HG02798 (cell line): ENCODE measurements around the gene USP17L24.
"Not testable (repeated sequence)": the region's sequence is repeated elsewhere in the genome, so short reads cannot be mapped to it uniquely, and the experiment has no call there.

Experiments
- ATAC-seq: cut with Tn5 transposase; IDR thresholded peaks from one replicate; pipeline ENCODE4 v1.9.1; 2021; ENCODE audit warnings: mild to moderate bottlenecking; ENCODE audit not compliant: unreplicated experiment, poor library complexity

USP17L24 gene, protein sequence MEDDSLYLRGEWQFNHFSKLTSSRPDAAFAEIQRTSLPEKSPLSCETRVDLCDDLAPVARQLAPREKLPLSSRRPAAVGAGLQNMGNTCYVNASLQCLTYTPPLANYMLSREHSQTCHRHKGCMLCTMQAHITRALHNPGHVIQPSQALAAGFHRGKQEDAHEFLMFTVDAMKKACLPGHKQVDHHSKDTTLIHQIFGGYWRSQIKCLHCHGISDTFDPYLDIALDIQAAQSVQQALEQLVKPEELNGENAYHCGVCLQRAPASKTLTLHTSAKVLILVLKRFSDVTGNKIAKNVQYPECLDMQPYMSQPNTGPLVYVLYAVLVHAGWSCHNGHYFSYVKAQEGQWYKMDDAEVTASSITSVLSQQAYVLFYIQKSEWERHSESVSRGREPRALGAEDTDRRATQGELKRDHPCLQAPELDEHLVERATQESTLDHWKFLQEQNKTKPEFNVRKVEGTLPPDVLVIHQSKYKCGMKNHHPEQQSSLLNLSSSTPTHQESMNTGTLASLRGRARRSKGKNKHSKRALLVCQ

DNA sequence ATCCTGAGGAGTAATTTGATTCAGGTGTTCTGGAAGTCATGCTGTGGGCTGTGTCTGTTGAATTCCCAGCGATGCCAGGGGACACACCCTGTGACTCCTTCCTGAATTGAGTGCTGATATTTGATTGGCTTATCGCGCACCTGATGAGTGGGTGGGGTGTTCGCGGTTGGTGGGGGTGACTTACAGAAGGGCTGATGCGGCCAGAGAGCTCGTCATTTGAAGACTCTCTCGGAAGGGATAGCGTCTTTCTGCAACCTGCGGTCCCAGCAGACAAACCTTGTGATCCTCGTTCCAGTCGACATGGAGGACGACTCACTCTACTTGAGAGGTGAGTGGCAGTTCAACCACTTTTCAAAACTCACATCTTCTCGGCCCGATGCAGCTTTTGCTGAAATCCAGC is at the start of gene USP17L24:
Gene USP17L24, plus strand, starts transcription at position 301 of the 400 bp plus-strand sequence. Its CDS starts 0 bp downstream, at position 301.
- ATAC-seq, result not testable (repeated sequence)

DNA sequence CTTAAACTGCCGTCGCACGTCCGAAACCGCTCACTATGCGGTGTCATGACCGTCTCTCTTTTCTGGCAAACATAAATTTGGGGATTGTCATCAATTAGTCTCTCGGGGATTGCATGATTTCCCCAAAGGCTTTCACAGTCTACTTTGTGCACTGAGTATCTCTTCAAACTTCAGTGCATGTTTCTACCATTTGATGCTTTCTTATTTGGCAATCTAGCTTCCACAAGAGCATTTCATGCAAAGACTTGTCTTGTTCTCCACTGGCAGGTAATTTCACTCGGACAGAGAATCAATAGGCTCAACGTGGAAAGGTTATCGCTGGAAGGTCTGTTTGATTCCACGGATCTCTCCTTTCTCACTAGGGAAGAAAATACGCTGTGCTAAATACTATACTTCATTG is 774 bp upstream of the USP17L24 start:
- not testable (repeated sequence) for ATAC-seq

DNA sequence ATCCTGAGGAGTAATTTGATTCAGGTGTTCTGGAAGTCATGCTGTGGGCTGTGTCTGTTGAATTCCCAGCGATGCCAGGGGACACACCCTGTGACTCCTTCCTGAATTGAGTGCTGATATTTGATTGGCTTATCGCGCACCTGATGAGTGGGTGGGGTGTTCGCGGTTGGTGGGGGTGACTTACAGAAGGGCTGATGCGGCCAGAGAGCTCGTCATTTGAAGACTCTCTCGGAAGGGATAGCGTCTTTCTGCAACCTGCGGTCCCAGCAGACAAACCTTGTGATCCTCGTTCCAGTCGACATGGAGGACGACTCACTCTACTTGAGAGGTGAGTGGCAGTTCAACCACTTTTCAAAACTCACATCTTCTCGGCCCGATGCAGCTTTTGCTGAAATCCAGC is 4.6 kb downstream of the USP17L24 start, which contains the start of gene USP17L25:
Gene USP17L25, plus strand, starts transcription at position 301 of the 400 bp plus-strand sequence. Its CDS starts 0 bp downstream, at position 301.
- not testable (repeated sequence) for ATAC-seq

DNA sequence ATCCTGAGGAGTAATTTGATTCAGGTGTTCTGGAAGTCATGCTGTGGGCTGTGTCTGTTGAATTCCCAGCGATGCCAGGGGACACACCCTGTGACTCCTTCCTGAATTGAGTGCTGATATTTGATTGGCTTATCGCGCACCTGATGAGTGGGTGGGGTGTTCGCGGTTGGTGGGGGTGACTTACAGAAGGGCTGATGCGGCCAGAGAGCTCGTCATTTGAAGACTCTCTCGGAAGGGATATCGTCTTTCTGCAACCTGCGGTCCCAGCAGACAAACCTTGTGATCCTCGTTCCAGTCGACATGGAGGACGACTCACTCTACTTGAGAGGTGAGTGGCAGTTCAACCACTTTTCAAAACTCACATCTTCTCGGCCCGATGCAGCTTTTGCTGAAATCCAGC is 9.4 kb downstream of the USP17L24 start, which contains the start of gene USP17L26:
Gene USP17L26, plus strand, starts transcription at position 301 of the 400 bp plus-strand sequence. Its CDS starts 0 bp downstream, at position 301.
- ATAC-seq, result not testable (repeated sequence)

DNA sequence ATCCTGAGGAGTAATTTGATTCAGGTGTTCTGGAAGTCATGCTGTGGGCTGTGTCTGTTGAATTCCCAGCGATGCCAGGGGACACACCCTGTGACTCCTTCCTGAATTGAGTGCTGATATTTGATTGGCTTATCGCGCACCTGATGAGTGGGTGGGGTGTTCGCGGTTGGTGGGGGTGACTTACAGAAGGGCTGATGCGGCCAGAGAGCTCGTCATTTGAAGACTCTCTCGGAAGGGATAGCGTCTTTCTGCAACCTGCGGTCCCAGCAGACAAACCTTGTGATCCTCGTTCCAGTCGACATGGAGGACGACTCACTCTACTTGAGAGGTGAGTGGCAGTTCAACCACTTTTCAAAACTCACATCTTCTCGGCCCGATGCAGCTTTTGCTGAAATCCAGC is 14.1 kb downstream of the USP17L24 start, which contains the start of gene USP17L5:
Gene USP17L5, plus strand, starts transcription at position 301 of the 400 bp plus-strand sequence. Its CDS starts 0 bp downstream, at position 301.
- ATAC-seq, result not testable (repeated sequence)

DNA sequence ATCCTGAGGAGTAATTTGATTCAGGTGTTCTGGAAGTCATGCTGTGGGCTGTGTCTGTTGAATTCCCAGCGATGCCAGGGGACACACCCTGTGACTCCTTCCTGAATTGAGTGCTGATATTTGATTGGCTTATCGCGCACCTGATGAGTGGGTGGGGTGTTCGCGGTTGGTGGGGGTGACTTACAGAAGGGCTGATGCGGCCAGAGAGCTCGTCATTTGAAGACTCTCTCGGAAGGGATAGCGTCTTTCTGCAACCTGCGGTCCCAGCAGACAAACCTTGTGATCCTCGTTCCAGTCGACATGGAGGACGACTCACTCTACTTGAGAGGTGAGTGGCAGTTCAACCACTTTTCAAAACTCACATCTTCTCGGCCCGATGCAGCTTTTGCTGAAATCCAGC is 18.9 kb downstream of the USP17L24 start, which contains the start of gene USP17L27:
Gene USP17L27, plus strand, starts transcription at position 301 of the 400 bp plus-strand sequence. Its CDS starts 0 bp downstream, at position 301.
- ATAC-seq, result not testable (repeated sequence)

DNA sequence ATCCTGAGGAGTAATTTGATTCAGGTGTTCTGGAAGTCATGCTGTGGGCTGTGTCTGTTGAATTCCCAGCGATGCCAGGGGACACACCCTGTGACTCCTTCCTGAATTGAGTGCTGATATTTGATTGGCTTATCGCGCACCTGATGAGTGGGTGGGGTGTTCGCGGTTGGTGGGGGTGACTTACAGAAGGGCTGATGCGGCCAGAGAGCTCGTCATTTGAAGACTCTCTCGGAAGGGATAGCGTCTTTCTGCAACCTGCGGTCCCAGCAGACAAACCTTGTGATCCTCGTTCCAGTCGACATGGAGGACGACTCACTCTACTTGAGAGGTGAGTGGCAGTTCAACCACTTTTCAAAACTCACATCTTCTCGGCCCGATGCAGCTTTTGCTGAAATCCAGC is 23.6 kb downstream of the USP17L24 start, which contains the start of gene USP17L28:
Gene USP17L28, plus strand, starts transcription at position 301 of the 400 bp plus-strand sequence. Its CDS starts 0 bp downstream, at position 301.
- ATAC-seq, result not testable (repeated sequence)

DNA sequence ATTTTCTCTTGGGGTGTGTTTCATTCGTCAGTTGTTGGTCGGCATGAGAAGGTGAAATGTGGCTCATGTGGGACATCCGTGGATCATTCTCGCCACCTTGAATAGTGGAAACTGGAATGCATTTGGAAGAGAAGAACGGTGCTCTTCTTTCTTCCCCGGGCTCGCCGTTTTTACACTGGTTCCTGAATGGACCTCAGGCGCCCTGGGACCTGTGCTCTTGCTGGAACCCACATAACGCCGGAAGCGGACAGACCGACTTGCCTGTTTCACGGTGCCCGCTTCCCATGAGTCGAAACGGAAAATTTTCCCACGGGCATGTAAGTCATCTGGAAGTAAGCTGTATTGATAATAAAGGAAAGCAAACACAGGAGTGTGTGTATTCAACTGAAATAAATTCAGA is 25.9 kb downstream of the USP17L24 start:
- ATAC-seq, result not testable (repeated sequence)

DNA sequence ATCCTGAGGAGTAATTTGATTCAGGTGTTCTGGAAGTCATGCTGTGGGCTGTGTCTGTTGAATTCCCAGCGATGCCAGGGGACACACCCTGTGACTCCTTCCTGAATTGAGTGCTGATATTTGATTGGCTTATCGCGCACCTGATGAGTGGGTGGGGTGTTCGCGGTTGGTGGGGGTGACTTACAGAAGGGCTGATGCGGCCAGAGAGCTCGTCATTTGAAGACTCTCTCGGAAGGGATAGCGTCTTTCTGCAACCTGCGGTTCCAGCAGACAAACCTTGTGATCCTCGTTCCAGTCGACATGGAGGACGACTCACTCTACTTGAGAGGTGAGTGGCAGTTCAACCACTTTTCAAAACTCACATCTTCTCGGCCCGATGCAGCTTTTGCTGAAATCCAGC is 28.4 kb downstream of the USP17L24 start, which contains the start of gene USP17L29:
Gene USP17L29, plus strand, starts transcription at position 301 of the 400 bp plus-strand sequence. Its CDS starts 0 bp downstream, at position 301.
- ATAC-seq, result not testable (repeated sequence)

DNA sequence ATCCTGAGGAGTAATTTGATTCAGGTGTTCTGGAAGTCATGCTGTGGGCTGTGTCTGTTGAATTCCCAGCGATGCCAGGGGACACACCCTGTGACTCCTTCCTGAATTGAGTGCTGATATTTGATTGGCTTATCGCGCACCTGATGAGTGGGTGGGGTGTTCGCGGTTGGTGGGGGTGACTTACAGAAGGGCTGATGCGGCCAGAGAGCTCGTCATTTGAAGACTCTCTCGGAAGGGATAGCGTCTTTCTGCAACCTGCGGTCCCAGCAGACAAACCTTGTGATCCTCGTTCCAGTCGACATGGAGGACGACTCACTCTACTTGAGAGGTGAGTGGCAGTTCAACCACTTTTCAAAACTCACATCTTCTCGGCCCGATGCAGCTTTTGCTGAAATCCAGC is 37.9 kb downstream of the USP17L24 start, which contains the start of gene USP17L30:
Gene USP17L30, plus strand, starts transcription at position 301 of the 400 bp plus-strand sequence. Its CDS starts 0 bp downstream, at position 301.
- ATAC-seq, result not testable (repeated sequence)
